Trophoblast cell (in vitro differentiated cells and primary cell): ENCODE data around the gene EVA1C.
A peak's percentile ranks its signal among the peaks of the same experiment; 100 is the strongest.

ENCODE experiments used
- DNase-seq, 2 donors: peaks; one replicate each; pipeline ENCODE4 v3.0.0-alpha.2; 2016
- H2AFZ ChIP-seq: 2 replicates; pipeline ENCODE4 v1.6.1; 2013; ENCODE audit warnings: low read length, moderate library complexity, mild to moderate bottlenecking; ENCODE audit not compliant: insufficient read depth, poor library complexity
- H2AK5ac ChIP-seq: 2 replicates; pipeline ENCODE4 v1.6.1; 2013; ENCODE audit warnings: mild to moderate bottlenecking, low read length
- H2BK120ac ChIP-seq: 2 replicates; pipeline ENCODE4 v1.6.1; 2013; ENCODE audit warnings: low read length, mild to moderate bottlenecking, moderate library complexity; ENCODE audit not compliant: insufficient read depth, poor library complexity
- H2BK12ac ChIP-seq: 2 replicates; pipeline ENCODE4 v1.6.1; 2013; ENCODE audit warnings: mild to moderate bottlenecking, low read length, moderate library complexity
- H2BK5ac ChIP-seq: 2 replicates; pipeline ENCODE4 v1.6.1; 2013; ENCODE audit warnings: low read length, low read depth, moderate library complexity, mild to moderate bottlenecking; ENCODE audit not compliant: poor library complexity
- H3K14ac ChIP-seq: 2 replicates; pipeline ENCODE4 v1.6.1; 2013; ENCODE audit warnings: mild to moderate bottlenecking, low read length
- H3K18ac ChIP-seq: 2 replicates; pipeline ENCODE4 v1.6.1; 2013; ENCODE audit warnings: mild to moderate bottlenecking, low read length
- H3K23ac ChIP-seq: 2 replicates; pipeline ENCODE4 v1.6.1; 2013; ENCODE audit warnings: low read length
- H3K27ac ChIP-seq: 2 replicates; pipeline ENCODE4 v1.5.1; 2013; ENCODE audit warnings: low read depth, mild to moderate bottlenecking, inconsistent platforms, low read length, moderate library complexity
- H3K27me3 ChIP-seq: 2 replicates; pipeline ENCODE4 v1.6.1; 2013; ENCODE audit warnings: inconsistent platforms, mild to moderate bottlenecking, low read length, moderate library complexity; ENCODE audit not compliant: insufficient read depth
- H3K36me3 ChIP-seq, 2 experiments: 1 replicate in 1 of 2; 2 replicates in 1 of 2; pipeline ENCODE4 v1.6.1; 2013; ENCODE audit warnings: low read length in 2 of 2, mild to moderate bottlenecking in 2 of 2, moderate library complexity in 1 of 2; ENCODE audit not compliant: insufficient read depth in 2 of 2, control insufficient read depth in 1 of 2
- H3K4ac ChIP-seq: 2 replicates; pipeline ENCODE4 v1.6.1; 2013; ENCODE audit warnings: low read depth, mild to moderate bottlenecking, low read length, moderate library complexity
- H3K4me1 ChIP-seq, 2 experiments: 1 replicate in 1 of 2; 2 replicates in 1 of 2; pipeline ENCODE4 v1.6.1; 2013; ENCODE audit warnings: low read length in 2 of 2, mild to moderate bottlenecking in 2 of 2, moderate library complexity in 1 of 2; ENCODE audit not compliant: insufficient read depth in 2 of 2, control insufficient read depth in 1 of 2
- H3K4me2 ChIP-seq: 2 replicates; pipeline ENCODE4 v1.6.1; 2013; ENCODE audit warnings: inconsistent platforms, mild to moderate bottlenecking, low read length, moderate library complexity
- H3K4me3 ChIP-seq: 2 replicates; pipeline ENCODE4 v1.5.1; 2013; ENCODE audit warnings: mild to moderate bottlenecking, low read depth, low read length, inconsistent platforms
- H3K79me1 ChIP-seq: one replicate; pipeline ENCODE4 v1.6.1; 2013; ENCODE audit warnings: low read length
- H3K79me2 ChIP-seq: 2 replicates; pipeline ENCODE4 v1.6.1; 2013; ENCODE audit warnings: low read length, mild to moderate bottlenecking; ENCODE audit not compliant: control insufficient read depth, insufficient read depth, poor library complexity
- H3K9ac ChIP-seq: 2 replicates; pipeline ENCODE4 v1.6.1; 2013; ENCODE audit warnings: mild to moderate bottlenecking, low read length
- H3K9me3 ChIP-seq: 2 replicates; pipeline ENCODE4 v1.6.1; 2013; ENCODE audit warnings: low read depth, mild to moderate bottlenecking, control low read depth, inconsistent platforms, low read length; ENCODE audit not compliant: insufficient read depth
- H4K12ac ChIP-seq: 2 replicates; pipeline ENCODE4 v1.6.1; 2013; ENCODE audit warnings: low read depth, mild to moderate bottlenecking, low read length, moderate library complexity
- H4K8ac ChIP-seq: 2 replicates; pipeline ENCODE4 v1.6.1; 2013; ENCODE audit warnings: low read depth, mild to moderate bottlenecking, low read length, moderate library complexity
- H4K91ac ChIP-seq: one replicate; pipeline ENCODE4 v1.6.1; 2013; ENCODE audit warnings: low read depth, mild to moderate bottlenecking, low read length, moderate library complexity
- WGBS: extraction: QIAGEN DNeasy Blood & Tissue Kit; methylation state at CpG from one replicate; pipeline ENCODE4 v1.1.7; 2013; ENCODE audit warnings: missing lambda C conversion rate; ENCODE audit not compliant: insufficient read length, insufficient coverage; ENCODE audit errors: extremely low coverage; 5-methylcytosine and 5-hydroxymethylcytosine counted together

Gene EVA1C

DNA sequence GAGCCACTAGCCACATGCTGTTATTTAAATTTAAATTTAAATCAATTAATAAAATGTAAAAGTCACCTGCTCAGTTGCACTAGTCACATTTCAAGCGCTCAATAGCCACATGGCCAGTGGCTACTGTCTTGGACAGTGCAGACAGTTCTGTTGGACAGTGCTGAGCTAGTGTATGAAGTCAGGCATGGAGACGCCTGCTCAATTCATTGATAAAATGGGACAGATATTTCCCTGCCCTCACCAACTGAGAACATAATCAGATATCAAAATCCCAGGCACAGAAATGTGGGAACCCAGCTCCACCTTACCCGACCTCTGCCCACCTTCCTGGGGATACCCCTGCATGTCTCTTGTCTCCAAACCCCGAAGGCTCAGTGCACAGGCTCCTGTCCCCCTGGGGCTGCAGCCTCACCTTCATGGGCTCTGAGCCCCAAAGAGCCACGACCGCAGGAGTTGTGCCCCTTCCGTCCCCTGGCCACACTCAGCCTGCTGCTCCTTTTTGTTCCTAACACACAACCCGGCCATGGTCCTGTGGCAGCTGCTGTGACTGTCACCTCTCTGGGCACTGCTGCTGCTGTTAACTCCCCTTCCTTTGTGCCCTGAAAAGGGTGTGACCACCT, 109.3 kb downstream of the EVA1C start:
- Histone ChIP-seq H3K23ac (no peak overlapping the region), H2BK120ac (no peak overlapping the region), H3K4me3 (no peak overlapping the region), H4K91ac (no peak overlapping the region), H4K12ac (no peak overlapping the region), H2AK5ac (no peak overlapping the region), H2BK5ac (no peak overlapping the region), H4K8ac (no peak overlapping the region), H3K79me2 (no peaks in the 10 kb centered on the region), H3K4ac (no peak overlapping the region), H2AFZ (no peak overlapping the region), H3K79me1 (no peaks in the 10 kb centered on the region), H3K27ac (no peak overlapping the region), H3K27me3 (no peaks in the 10 kb centered on the region), H3K14ac (no peak overlapping the region), H3K4me2 (no peak overlapping the region), H2BK12ac (no peak overlapping the region), H3K36me3 (no peaks in the 10 kb centered on the region), H3K9me3 (peaks cover 3% of the 10 kb centered on the region), H3K4me1 (no peaks in the 10 kb centered on the region), H3K18ac (no peak overlapping the region), H3K9ac (no peak overlapping the region)
- WGBS = no CpG with 5 or more reads among the region's 8 CpGs
- DNase-seq = no peak

DNA sequence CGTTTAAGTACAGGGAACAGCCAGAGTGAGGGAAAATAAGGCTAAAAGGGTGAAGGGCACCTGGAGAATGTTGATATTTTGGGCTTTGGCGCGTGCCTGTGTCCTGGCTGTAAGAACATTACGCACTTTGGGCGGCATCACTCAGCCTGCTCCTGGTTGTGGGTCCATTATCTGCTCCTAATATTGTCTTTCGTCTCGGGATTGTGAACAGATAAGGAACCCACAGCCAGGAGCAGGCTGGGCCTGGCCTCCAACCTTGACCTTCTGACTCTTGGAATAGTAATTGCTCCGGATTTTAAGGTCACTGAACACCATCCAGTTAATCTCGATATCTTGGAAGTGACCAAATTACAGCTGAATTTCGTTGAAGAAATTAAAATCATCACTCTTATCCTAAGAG, 111.0 kb downstream of the EVA1C start:
- H3K79me1 ChIP-seq = no peaks in the 10 kb centered on the region
- H2BK5ac ChIP-seq = no peak overlapping the region

DNA sequence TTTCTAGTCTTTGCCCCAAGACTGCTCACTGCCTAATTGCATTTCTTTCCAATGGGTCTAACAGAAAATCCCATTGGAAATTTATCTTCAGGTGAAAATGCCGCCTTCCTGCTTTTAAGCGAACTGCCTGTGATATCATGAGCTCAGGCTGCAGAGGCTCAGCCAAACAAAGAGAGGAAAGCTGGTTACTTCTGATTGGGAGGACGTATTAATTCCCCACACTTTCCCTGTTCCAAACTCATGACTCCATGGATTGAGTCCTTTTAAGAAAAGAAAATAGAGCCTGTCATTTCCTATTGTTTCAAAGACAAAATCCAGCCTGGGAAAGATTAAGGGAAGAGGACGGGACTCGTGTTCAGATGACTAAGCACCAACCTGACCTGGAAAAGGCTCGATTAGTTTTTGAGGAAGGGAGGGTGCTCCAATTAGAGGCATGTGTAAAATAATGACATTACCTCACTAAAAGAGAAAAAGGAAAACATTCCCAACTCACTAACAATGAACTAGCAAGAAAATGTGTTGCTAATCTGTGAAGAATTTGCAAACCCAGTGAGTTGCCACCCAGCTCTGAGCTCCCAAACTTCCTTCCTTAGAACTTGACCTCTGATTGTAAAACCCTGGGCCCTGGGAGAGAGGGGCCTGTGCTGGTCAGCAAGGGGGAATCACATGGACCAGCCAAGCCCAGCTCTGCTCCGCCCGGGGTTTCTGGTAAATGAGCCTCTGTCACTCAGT, 111.6 kb downstream of the EVA1C start:
- H3K9me3 ChIP-seq = peaks cover 3% of the 10 kb centered on the region
- H3K36me3 ChIP-seq = no peaks in the 10 kb centered on the region
- no peak overlapping the region for H3K4me2 ChIP-seq
- H3K18ac ChIP-seq = no peak overlapping the region
- no peak overlapping the region for H3K4me3 ChIP-seq
- H3K27me3 ChIP-seq = no peaks in the 10 kb centered on the region
- no peak overlapping the region for H3K4ac ChIP-seq
- H2AFZ ChIP-seq = no peak overlapping the region
- H2BK120ac ChIP-seq = no peak overlapping the region
- H3K23ac ChIP-seq = no peak overlapping the region
- no peak overlapping the region for H3K9ac ChIP-seq
- WGBS = no CpG with 5 or more reads among the region's 8 CpGs
- no peak overlapping the region for H4K12ac ChIP-seq
- DNase-seq = peak in 1 of 2 donors; percentile 3
- H2BK12ac ChIP-seq = no peak overlapping the region
- no peak overlapping the region for H4K91ac ChIP-seq
- H4K8ac ChIP-seq = no peak overlapping the region
- H3K79me1 ChIP-seq = no peaks in the 10 kb centered on the region
- no peak overlapping the region for H3K14ac ChIP-seq
- no peak overlapping the region for H2BK5ac ChIP-seq
- no peak overlapping the region for H3K27ac ChIP-seq
- no peak overlapping the region for H2AK5ac ChIP-seq
- H3K79me2 ChIP-seq = no peaks in the 10 kb centered on the region
- H3K4me1 ChIP-seq = no peaks in the 10 kb centered on the region

More for the DNA sequence above, 111.0 kb downstream of the EVA1C start:
- Histone ChIP-seq H4K91ac (no peak overlapping the region), H3K9me3 (peaks cover 3% of the 10 kb centered on the region), H3K4ac (no peak overlapping the region), H3K9ac (no peak overlapping the region), H3K23ac (no peak overlapping the region), H3K79me2 (no peaks in the 10 kb centered on the region), H2AK5ac (no peak overlapping the region), H3K27ac (no peak overlapping the region), H2AFZ (no peak overlapping the region), H4K12ac (no peak overlapping the region), H3K4me3 (no peak overlapping the region), H3K27me3 (no peaks in the 10 kb centered on the region), H3K4me2 (no peak overlapping the region), H3K4me1 (no peaks in the 10 kb centered on the region), H4K8ac (no peak overlapping the region), H3K14ac (no peak overlapping the region), H2BK12ac (no peak overlapping the region), H2BK120ac (no peak overlapping the region), H3K18ac (no peak overlapping the region), H3K36me3 (no peaks in the 10 kb centered on the region)
- no peak for DNase-seq
- WGBS = no CpG with 5 or more reads among the region's 10 CpGs

DNA sequence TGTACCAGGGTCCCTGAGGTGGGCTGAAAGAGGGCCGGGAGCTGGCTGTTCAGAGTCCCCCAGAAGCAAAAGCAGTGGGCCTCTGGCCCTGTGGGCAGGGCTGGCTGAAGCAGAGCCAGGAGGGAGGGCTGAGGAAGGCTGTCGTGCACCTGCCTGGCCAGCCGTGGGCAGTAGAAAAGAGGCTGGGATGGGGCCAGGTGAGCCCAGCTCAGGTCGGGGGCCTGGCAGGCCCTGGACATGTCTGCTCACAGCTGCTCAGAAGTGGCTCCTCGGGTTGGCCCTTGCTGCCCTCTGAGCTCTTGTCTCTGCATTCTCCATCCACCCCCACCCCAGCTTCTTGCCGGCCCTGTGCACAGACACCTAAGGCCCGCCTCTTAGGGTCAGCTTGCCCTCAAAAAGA, 112.8 kb downstream of the EVA1C start:
- Histone ChIP-seq H2BK12ac (no peak overlapping the region), H3K4me1 (no peaks in the 10 kb centered on the region), H3K79me1 (no peaks in the 10 kb centered on the region), H3K9me3 (peaks cover 4% of the 10 kb centered on the region), H3K18ac (no peak overlapping the region), H2AK5ac (no peak overlapping the region), H2BK120ac (no peak overlapping the region), H3K4ac (no peak overlapping the region), H3K23ac (no peak overlapping the region), H2AFZ (no peak overlapping the region), H3K79me2 (no peaks in the 10 kb centered on the region), H3K9ac (no peak overlapping the region), H3K14ac (no peak overlapping the region), H4K8ac (no peak overlapping the region), H2BK5ac (no peak overlapping the region), H4K12ac (no peak overlapping the region), H3K4me2 (no peak overlapping the region), H3K36me3 (no peaks in the 10 kb centered on the region), H4K91ac (no peak overlapping the region), H3K4me3 (no peak overlapping the region), H3K27ac (no peak overlapping the region), H3K27me3 (no peaks in the 10 kb centered on the region)
- WGBS = no CpG with 5 or more reads among the region's 7 CpGs
- no peak for DNase-seq
